ENCODE measurements around the gene LRRN4CL. TPM values are rescaled to one million over a fixed set of nuclear protein-coding genes. Genes with fewer than 3 reads are reported as not detected.

Gene LRRN4CL
- total RNA-seq, 1 donor from 2014 or later: 0.25 TPM

DNA sequence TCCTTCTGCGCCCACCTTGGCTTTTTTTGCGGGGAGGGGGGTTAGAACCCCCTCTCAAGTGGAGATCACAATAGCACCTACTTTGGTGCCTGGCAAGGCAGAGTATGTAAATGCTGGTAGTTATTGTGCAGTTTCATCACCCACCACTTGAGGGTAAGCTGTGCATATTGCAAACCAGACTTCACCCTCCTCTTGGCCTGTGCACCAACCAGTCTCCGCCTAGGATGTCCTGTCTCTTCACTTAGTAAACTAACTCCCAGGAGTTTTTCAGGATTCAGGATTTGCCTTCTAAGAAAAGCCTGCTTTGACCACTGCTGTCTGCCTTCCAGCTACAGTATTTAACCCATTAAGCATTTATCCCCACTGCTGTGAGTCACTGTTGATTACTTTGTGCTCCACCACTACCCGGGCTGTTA lies 8.5 kb downstream of the LRRN4CL start:
- Histone ChIP-seq H3K36me3 (ENCODE audit: control insufficient read depth, insufficient read depth, low read length) (peaks cover 3% of the 10 kb centered on the region), H3K27me3 (ENCODE audit: control insufficient read depth, insufficient read depth, low read length) (no peaks in the 10 kb centered on the region), H3K4me3 (ENCODE audit: low read depth, low read length) (no peak overlapping the region)
- TF ChIP-seq CTCF (IDR thresholded peaks at IDR 0.05; ENCODE audit: insufficient read depth, low read length, poor library complexity, severe bottlenecking): peak; percentile 56
- DNase-seq (ENCODE audit: low read depth): no peak

DNA sequence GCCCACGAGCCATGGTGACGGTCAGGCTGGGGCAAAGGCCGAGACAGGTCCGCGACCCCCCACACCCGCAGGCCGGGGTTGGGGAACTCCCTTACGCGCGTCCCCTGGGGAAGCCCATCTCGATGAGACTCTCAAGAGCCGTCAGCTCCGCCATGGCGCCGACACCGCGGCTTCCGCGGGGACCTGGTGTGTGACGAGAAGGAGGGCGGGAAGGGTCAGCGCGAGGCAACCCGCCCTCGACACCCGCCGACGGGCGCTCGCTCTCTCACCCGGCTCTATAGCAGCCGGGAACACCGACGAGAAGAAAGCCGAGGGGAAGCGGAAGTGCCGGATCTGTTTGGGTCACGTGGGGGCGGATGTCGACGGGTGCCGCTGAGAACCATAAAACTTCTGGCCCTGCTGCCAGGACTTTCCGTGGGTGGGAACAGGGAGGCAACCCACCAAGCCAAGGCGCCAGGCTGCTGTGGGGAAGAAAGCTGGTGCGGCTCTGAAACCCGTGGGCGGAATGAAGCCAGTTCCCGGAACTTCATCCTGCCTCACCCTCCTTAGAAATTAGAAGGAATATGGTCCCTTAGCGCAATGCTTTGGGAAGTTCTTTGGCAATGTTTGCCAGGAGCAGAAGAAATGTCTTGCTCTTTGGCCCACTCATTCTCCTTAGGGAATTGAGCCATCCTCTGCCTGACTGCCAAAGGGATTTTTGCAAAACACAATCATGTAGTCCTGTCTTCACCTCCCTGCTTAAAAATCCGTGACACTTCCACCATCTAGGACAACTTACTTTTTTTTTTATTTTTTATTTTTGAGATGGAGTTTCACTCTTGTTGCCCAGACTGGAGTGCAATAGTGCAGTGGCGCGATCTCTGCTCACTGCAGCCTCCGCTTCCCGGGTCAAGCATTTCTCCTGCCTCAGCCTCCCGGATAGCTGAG lies 10.3 kb downstream of the LRRN4CL start, which contains the start of gene UBXN1:
UBXN1 (minus strand) TSS at position 304 of the 927 bp plus-strand sequence; CDS start at position 154, 150 bp downstream.
- no peak for TF ChIP-seq CTCF (IDR thresholded peaks at IDR 0.05; ENCODE audit: insufficient read depth, low read length, poor library complexity, severe bottlenecking)
- peak within 1 kb of the TSS; percentile 100 for H3K4me3 ChIP-seq (ENCODE audit: low read depth, low read length)
- no peak for DNase-seq (ENCODE audit: low read depth)
- H3K36me3 ChIP-seq (ENCODE audit: control insufficient read depth, insufficient read depth, low read length): peaks cover 3% of the 10 kb centered on the region
- no peaks in the 10 kb centered on the region for H3K27me3 ChIP-seq (ENCODE audit: control insufficient read depth, insufficient read depth, low read length)

GRCh38 chr11:62678433-62678769 lies 10.9 kb downstream of the LRRN4CL start:
- Histone ChIP-seq H3K4me3 (ENCODE audit: low read depth, low read length) (peak overlapping the region; percentile 100), H3K27me3 (ENCODE audit: control insufficient read depth, insufficient read depth, low read length) (no peaks in the 10 kb centered on the region), H3K36me3 (ENCODE audit: control insufficient read depth, insufficient read depth, low read length) (peaks cover 3% of the 10 kb centered on the region)
- no peak for TF ChIP-seq CTCF (IDR thresholded peaks at IDR 0.05; ENCODE audit: insufficient read depth, low read length, poor library complexity, severe bottlenecking)
- no peak for DNase-seq (ENCODE audit: low read depth)

- peak overlapping the region; percentile 100 for H3K4me3 ChIP-seq (ENCODE audit: low read depth, low read length)
- no peaks in the 10 kb centered on the region for H3K27me3 ChIP-seq (ENCODE audit: control insufficient read depth, insufficient read depth, low read length)
- no peak for TF ChIP-seq CTCF (IDR thresholded peaks at IDR 0.05; ENCODE audit: insufficient read depth, low read length, poor library complexity, severe bottlenecking)
- no peak for DNase-seq (ENCODE audit: low read depth)
- H3K36me3 ChIP-seq (ENCODE audit: control insufficient read depth, insufficient read depth, low read length): peaks cover 3% of the 10 kb centered on the region
Measured at GRCh38 chr11:62677714-62678113, 11.6 kb downstream of the LRRN4CL start.

- no peak overlapping the region for H3K4me3 ChIP-seq (ENCODE audit: low read depth, low read length)
- H3K36me3 ChIP-seq (ENCODE audit: control insufficient read depth, insufficient read depth, low read length): peaks cover 3% of the 10 kb centered on the region
- DNase-seq (ENCODE audit: low read depth): no peak
- TF ChIP-seq CTCF (IDR thresholded peaks at IDR 0.05; ENCODE audit: insufficient read depth, low read length, poor library complexity, severe bottlenecking): no peak
- no peaks in the 10 kb centered on the region for H3K27me3 ChIP-seq (ENCODE audit: control insufficient read depth, insufficient read depth, low read length)
Measured at GRCh38 chr11:62677156-62677555, 12.2 kb downstream of the LRRN4CL start.
